HUDEP-2 (cell line): ENCODE data around the gene DNM1L.
A peak's percentile ranks its signal among the peaks of the same experiment; 100 is the strongest.
"Not testable (repeated sequence)": the region's sequence is repeated elsewhere in the genome, so short reads cannot be mapped to it uniquely, and the experiment has no call there.

Experiments used
- DNase-seq, 76 experiments: peaks; one replicate each; lab custom pipeline; 2025; ENCODE audit not compliant: unreplicated experiment in 76 of 76; lab: John Stamatoyannopoulos, UW

Gene DNM1L

GRCh38 chr12:32693036-32693435 lies 13.9 kb downstream of the DNM1L start:
- DNase-seq, result no peak

- no peak for DNase-seq
Observed at GRCh38 chr12:32695787-32696186, 16.7 kb downstream of the DNM1L start.

DNA sequence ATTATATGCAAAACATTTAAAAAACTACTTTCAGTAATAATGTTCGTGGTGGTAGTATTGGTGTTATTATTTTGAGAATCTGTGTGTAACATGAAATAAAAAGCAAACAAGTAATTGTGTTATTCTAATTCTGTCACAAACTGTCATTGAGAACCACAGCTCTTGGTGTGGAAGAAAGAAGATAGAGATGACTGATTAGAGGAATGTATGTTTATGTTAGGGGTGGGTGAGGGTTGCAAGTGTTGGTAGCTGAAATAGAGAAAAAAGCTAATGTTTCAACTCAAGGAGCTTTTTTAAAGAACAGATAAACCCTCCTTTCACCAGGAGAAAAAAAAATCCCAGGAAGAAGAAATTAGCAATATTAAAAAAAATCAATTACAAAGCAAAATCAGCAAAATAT lies 18.3 kb downstream of the DNM1L start:
- DNase-seq, result no peak

- DNase-seq, result no peak
Observed at GRCh38 chr12:32698285-32698684, 19.2 kb downstream of the DNM1L start.

DNA sequence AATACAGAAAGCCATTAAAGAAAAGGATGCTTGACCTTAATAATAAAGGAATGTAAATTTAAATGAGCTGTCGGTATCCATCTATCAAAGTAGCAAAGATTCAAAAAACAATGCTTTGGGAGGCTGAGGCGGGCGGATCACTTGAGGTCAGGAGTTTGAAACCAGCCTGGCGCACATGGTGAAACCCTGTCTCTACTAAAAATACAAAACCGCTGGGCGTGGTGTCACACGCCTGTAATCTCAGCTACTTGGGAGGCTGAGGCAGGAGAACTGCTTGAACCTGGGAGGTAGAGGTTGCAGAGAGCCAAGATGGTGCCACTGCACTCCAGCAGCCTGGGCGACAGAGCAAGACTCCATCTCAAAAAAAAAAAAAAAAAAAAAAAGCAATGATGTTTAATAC lies 20.3 kb downstream of the DNM1L start:
- not testable (repeated sequence) for DNase-seq

- DNase-seq, result no peak
Observed at GRCh38 chr12:32702473-32702872, 23.4 kb downstream of the DNM1L start.

DNA sequence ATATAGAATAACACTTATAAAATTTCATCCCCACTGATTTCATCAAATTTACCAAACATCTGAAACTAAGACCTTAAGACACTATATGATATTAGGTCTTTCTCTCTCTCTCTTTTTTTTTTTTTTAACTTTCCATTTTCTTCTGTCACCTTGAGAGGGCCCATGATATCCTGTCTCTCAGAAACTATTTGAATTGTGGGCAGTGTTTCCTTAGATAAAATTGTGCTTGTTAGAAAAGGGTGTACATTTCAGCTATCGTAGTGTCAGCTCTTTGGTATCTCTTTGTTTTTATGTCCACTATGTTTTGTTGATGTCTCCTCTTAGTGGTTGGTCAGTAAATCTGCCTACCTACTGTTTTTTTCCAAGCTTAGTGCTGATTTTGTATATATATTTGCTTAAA lies 23.8 kb downstream of the DNM1L start:
- no peak for DNase-seq

- peak in 1 of 76 experiments; percentile 19 for DNase-seq
Observed at GRCh38 chr12:32705783-32706182, 26.7 kb downstream of the DNM1L start.

GRCh38 chr12:32706335-32707024 lies 27.4 kb downstream of the DNM1L start:
- DNase-seq, result peak in 3 of 76 experiments; percentile 15 to 34 (median 20)

DNA sequence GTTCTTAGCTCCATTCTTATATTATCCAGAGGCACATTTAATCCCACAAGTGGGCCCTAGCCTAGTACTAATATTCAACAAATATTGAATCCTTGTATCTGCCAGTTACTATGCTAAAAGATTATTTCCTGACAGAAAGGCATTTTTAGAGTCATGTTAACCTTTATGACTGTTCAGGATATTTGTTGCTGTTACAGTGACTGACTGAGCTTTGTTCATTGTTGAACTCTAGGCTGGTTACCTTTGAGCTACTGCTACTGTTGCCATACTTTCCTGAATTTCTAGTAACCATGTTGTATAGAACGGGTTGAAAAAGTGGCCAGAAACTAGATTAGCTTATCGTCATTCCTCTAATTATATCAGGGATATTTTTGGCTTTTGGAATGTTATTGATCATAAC lies 29.8 kb downstream of the DNM1L start:
- DNase-seq, result no peak

DNA sequence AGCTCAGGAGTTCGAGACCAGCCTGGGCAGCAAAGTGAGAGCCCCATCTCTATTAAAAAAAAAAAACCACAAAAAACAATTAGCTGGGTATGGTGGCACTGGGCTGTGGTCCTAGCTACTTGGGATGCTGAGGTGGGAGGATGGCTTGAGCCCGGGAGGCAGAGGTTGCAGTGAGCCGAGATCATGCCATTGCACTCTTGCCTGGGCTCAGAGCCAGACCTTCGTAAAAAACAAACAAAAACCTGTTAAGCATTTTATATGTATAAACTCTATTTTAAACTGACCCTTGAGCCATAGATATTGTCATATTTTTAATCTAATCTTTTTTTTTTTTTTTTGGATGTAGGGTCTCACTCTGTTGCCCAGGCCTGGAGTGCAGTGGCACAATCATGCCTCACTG lies 35.7 kb downstream of the DNM1L start:
- DNase-seq, result no peak

DNA sequence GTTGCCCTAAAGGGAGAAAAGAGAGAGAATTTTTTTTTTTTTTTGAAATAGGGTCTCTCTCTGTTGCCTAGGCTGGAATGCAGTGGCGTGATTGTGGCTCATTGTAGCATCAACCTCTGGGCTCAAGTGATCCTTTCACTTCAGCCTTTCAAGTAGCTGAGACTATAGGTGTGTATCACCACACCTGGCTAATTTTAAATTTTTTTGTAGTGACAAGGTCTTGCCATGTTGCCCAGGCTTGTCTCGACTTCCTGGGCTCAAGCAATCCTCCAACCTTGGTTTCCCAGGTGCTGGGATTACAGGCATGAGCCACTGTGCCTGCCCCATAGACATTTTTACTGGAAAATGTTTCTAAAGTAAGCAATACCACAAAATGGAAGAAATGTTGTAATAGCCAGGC lies 39.8 kb downstream of the DNM1L start:
- no peak for DNase-seq

DNA sequence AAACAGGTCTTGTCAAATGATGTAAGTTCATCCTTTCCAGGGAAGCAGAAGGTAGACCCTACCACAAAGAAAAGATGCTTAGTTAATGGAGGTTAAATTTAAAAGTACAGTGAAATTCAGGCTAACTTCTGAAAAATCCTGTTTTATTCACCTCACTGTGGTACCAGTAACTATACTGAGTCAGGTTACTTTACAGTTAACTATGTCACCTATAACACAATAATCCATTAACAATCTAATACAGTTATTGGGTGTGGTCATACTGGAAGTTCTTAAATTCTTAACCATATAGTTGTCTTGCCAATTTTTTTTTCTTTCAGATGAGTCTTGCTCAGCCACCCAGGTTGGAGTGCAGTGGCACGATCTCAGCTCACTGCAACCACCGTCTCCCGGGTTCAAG lies 46.2 kb downstream of the DNM1L start:
- DNase-seq, result not testable (repeated sequence)

DNA sequence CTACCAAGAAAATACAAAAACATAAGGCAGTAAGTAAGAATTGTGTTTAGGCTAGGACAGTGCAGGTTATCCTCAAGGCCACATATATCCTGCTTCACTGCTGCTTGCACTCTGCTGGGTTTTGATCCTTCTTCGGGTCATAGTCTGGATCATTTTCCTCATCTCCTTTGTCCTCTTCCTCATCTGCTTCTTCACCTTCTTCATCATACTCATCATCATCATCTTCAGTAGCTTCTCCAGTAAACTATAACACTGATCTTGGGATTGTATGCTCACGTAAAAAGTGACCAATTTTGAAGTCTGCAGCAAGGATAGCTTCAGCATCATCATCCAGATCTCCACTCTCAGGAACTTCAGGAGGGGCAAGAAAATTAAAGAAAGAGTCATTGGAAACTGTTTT lies 47.2 kb downstream of the DNM1L start:
- DNase-seq, result no peak

GRCh38 chr12:32727237-32727636 lies 48.1 kb downstream of the DNM1L start:
- DNase-seq, result no peak

DNA sequence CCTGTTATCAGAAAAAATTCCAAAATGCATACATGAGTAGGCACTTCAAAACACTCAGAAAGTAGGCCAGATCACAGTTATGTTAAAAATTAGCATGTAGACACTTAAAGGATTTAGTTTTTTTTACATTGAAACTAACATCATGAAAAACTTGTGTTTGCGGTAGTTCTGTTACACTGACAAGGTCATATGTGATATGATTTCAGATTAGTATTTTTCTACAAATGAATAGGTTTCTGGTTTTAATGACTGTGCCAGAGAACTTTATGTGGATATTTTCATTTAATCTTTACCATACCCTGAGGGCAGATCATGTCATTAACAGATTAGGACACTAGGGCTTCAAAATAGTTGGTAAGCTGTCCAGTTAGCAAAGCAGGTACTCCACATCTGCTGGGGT lies 55.9 kb downstream of the DNM1L start:
- no peak for DNase-seq

- DNase-seq, result no peak
Observed at GRCh38 chr12:32736445-32736844, 57.3 kb downstream of the DNM1L start.

- DNase-seq, result no peak
Observed at GRCh38 chr12:32737715-32738114, 58.6 kb downstream of the DNM1L start.

DNA sequence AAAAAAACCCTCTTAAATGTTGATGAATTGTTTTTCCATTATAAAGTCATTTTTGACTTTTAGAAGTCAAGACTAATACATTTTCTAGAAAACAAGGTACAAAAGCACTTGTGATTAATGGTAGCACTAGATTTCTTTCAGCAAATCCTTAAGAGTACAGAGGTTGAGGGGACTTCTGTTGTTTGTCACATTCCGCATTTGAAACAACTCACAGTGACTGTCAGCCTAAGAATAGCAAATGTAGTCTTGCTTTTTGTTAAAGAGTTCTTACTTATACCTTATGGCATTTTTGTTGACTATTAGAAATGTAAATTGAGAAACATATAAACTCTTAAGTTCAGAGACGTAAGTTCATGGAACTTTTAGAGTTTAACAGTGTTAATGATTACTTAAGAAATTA lies 60.2 kb downstream of the DNM1L start:
- no peak for DNase-seq

- DNase-seq, result no peak
Observed at GRCh38 chr12:32742133-32742532, 63.0 kb downstream of the DNM1L start.

DNA sequence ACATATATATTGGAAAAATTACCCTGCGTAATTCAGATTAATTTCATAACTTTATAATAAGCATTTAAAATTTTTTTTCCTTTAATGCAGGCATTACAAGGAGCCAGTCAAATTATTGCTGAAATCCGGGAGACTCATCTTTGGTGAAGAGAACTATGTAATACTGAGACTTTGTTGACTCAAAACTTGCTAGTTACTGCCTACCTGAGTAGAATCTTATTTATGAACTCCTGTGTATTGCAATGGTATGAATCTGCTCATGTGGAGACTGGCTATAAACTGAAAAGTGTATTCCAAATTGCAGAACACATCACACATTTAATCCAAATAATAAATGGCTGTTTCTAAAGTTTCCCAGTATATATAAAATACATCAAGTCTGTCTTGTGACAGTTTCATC lies 64.2 kb downstream of the DNM1L start:
- DNase-seq, result no peak

DNA sequence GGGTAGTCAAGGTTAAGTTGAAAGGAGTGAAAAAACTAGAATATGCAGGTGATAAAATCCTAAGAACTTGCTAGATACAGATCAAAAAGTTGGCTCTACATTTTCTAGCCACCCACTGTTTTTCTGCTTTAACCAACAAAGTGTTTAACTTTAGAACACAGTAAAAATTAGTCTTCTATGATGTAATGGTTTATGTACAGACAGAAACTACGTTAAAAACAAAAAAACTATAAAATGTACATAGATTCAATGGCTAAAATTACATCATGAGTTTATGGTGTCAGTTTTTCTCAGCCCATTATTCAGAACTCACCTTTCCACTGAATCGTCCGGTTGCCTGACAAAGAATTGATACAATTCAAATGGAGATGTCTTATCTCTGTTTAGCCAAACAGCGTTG lies 74.5 kb downstream of the DNM1L start:
- DNase-seq, result no peak

DNA sequence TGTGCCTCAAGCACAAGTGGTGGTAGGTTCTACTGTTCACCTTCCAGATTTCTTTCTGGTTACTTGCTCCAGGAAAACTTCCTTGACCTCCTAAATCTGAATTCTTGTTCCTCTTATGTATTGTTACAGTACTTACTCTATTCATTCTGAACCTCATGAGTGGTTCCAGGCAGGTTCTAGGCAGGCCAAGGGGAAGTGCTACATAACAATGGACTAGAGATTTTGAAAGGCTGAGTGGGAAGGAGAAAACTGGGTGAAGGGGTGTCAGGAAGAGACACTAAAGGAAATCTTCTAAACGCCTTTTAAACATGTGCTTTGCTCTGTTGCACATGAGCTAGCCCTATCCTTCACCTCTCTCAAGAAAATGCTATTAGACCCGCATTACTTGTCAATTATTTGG lies 75.0 kb downstream of the DNM1L start:
- DNase-seq, result peak in 1 of 76 experiments; percentile 20
